ENCODE results near the gene DYDC2.
"Not testable (repeated sequence)": the region's sequence is repeated elsewhere in the genome, so short reads cannot be mapped to it uniquely, and the experiment has no call there.

DYDC2 gene

DNA sequence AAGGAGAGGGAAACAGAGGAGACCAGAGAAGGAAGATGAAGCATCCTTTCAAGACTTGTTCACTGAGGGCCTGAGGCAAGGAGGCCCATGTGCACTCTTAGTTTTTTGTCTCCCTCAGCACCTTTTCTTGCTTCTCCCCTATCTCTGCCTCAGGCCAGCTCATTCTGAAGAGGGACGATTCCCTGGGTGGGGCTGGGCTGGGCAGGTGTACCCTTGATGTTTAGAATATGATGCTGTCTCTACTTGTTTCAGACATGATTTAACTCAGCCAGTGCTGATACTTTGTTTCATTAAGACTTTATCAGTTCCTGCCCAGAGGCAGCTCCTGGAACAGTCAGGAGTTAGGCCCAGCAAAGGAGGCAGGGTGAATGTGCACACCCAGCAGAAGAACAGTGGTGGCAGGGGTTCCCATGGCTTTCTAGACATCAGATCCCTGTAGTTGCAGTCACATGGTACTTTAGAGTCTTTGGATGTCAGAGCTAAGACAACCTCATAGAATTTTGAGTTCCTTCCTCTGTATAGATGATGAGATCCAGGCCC is 55.2 kb downstream of the DYDC2 start:
- in situ Hi-C loops (cut with HindIII; ENCODE audit: low sequenced_read_pairs) = no loop called here

DNA sequence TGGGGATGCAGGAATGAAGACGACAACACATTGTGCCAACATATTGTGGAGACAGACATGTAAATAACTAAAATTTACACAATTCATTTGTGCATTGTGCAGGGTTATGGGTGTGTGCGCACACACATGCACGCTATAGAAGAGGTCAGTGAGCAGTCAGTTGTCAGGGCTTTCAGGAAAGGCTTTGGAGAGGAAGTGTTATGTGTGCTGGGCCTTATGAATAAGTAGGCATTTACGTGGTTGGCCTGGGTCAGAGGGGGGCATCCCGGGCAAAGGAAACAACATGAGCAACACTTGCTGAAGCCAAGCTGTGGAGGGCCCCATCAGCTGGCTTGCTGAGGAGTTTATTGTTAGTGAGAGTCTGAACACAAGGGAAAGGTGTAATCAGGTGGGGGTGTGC is 55.9 kb downstream of the DYDC2 start:
- in situ Hi-C loops (cut with HindIII; ENCODE audit: low sequenced_read_pairs) = no loop called here

DNA sequence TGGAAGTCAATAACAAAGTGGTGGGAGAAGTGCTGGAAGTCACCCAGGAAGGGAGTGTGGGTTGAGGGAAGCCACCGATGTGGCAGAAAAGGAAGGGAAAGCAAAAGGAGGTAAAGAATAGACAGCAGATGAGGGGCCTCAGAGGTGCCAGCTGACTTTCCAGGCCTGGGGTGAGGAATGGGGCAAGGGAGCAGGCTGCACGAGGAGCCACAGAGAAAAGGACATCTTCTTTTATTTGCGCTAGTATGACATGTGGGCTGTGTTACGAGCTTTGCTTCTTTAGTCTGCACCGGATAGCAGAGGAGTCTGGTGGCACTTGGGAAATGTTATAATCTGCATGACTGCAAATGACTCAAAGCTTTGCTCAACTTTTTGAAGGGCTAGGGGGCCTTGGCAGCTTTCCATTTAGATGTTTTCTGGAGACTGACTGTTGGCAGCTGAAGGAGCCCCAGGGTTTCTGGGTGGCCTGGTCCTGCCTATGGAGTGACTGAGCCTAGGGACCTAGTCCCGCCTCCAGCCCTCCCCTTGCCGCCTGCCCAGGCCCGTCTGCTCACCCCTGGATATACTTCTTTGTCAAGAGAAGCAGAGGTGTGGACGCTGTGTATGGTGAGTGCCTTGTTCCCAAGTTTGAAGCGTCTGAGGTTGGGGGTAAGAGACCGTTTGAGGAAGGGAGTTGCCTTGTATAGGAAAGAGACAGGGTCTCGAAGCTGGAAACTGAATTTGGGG is 56.9 kb downstream of the DYDC2 start:
- in situ Hi-C loops (cut with HindIII; ENCODE audit: low sequenced_read_pairs) = no loop called here

DNA sequence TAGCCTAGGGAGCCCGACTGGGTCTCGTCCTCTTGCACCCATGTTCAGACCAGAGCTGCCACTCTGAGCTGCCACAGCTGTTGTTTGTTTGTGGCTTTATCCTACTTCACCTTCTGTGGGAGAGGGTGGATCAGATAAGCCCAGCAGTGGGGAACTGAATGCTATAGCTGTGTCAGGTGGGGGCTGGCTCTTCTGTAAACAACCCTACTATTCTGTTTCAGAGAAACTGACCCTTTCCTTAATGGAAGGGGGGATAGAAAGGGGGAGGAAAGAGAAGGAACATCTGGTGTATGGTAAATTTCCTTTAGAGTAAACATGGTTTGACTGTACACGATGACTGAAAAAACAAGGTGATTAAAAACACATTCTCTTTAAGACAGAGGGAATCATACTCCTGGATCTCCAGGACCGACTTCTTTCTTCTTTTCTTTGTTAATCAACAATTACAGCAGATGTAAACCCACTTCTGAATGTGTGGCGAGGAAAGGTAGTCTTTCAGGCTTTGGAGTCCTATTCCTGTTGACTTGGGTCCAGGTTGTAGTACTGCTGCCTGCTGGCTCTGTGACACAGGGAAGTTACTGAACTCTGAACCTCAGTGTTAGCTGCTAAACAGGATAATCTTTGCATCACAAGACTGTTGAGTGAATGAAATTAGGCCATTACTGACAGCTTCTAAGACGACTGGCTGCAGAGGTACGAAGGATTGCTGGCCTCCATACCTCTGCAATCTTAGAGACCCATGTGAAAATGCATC is 57.7 kb downstream of the DYDC2 start:
- in situ Hi-C loops (cut with HindIII; ENCODE audit: low sequenced_read_pairs) = no loop called here

DNA sequence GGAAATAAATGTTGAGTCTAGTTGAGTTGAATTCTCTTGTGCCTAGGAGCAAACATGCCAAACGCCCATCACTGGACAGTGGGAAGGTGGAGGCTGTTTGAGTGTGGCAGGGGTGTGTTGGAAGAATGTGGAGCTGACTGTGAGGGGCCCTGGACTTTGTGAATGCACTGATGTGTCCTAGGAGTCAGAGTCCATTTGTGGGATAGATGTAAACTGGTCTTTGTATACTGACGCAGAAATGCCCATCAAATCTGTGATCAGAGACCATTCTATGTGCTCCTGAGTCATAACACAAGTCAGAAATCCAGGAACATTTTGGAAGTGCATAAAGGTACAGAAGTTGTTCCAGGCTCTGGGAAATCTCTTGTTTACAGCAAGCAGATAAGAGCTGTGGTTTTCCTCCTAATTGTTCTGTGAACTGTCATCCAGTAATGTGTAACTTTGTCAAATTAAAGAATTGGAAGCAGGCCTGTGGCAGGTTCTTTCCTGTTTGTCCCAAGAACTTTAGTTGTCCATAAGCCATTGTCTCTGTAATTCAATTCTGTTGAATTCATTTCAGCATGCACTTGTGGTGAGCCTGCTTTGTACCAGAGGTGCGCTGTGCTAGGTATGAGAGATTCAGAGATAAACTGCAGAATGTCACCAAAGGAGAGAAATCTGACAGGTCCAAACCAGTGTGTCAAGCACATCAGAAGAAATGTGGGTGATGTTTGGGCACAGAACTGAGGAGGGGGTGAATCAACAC is 59.3 kb downstream of the DYDC2 start:
- in situ Hi-C loops (cut with HindIII; ENCODE audit: low sequenced_read_pairs) = no loop called here

DNA sequence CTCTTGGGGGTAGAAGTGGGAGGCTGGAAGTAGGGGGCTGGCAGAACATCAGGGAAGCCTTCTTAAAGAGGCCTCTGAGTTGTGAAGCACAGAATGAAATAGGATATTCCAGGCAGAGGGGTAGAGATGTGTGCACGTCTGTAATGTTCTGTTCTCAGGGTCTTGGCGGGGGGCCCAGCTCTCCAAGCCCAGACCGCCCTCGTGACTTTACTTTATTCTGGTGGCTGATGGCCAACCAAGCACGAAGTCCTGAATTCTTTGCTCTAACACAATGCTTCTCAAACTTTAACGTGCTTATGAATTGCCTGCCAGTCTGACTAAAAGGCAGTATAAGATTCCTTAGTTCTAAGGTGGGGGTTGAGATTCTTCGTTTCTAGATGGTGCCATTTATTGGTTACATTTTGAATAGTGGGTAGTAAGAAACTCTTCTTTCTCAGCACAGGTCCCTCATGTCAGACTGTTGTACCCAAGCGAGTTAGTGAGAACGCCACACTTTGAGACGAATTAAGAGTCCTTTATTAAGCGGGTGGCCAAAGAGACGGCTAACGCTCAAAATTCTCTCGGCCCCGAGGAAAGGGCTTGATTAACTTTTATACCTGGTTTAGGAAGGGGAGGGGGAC is 60.0 kb downstream of the DYDC2 start:
- in situ Hi-C loops (cut with HindIII; ENCODE audit: low sequenced_read_pairs) = no loop called here

DNA sequence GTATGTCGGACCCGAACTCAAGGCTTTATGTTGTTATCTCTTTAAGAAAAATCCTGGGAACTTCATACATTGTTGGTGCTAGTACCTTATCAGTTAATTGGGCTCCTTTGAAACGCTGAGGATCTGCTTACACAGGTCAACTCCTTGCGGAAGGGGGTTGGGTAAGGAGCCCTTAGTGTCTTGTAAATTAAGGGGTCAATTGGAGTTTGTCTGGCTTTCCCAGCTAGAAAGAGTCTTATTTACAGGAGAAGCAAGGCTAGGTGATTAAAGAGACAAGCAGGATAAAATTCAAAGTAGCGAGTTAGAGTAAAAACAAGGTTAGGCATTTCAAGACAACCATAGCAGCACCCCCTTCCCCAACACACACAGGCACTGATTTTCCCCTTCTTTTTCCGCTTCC is 60.7 kb downstream of the DYDC2 start:
- in situ Hi-C loops (cut with HindIII; ENCODE audit: low sequenced_read_pairs) = not testable (repeated sequence)

Data from DLD1 (cell line).